OCI-LY7 (cell line): ENCODE data around the gene TRIAP1. TPM values are rescaled to one million over a fixed set of nuclear protein-coding genes. Genes with fewer than 3 reads are reported as not detected.

Experiments used
- BruUV-seq: library from RNA; stranded (reverse); fragments of 400-500 nt; replicated peaks from 2 replicates; lab custom pipeline; 2021; lab: Mats Ljungman, UMichigan
- CTCF ChIA-PET: fragments of 300-600 bp; sonication (Branson Sonifier 250); formaldehyde crosslinking; loops from one replicate; lab custom pipeline; 2022; ENCODE audit warnings: antibody characterized with exemption; ENCODE audit not compliant: unreplicated experiment; lab: Charles Lee
- POLR2A ChIA-PET: fragments of 300-600 bp; sonication (Branson Sonifier 250); formaldehyde crosslinking; loops from one replicate; lab custom pipeline; 2022; ENCODE audit warnings: antibody characterized with exemption; lab: Charles Lee
- DNase-seq: peaks from one replicate; pipeline ENCODE4 v3.0.0-alpha.2; 2015; ENCODE audit warnings: low spot score
- H2AFZ ChIP-seq: fragments of 200-600 bp; sonication (generic), shearing (Covaris generic); 2 replicates; pipeline ENCODE4 v1.6.1; 2014; ENCODE audit warnings: mild to moderate bottlenecking, antibody characterized with exemption, low read length, moderate library complexity
- H3K27ac ChIP-seq: fragments of 200-600 bp; sonication (generic); 2 replicates; pipeline ENCODE4 v1.5.1; 2014; ENCODE audit warnings: mixed run types, low read depth, mild to moderate bottlenecking, moderate library complexity, low read length, inconsistent platforms; ENCODE audit not compliant: poor library complexity, severe bottlenecking
- H3K36me3 ChIP-seq: fragments of 200-600 bp; sonication (generic); 2 replicates; pipeline ENCODE4 v1.6.1; 2014; ENCODE audit warnings: mild to moderate bottlenecking, antibody characterized with exemption, low read length, moderate library complexity, mixed read lengths; ENCODE audit not compliant: insufficient read depth
- H3K4me1 ChIP-seq: fragments of 200-600 bp; sonication (generic); 2 replicates; pipeline ENCODE4 v1.5.1; 2014; ENCODE audit warnings: mild to moderate bottlenecking, low read length; ENCODE audit not compliant: insufficient read depth, poor library complexity, severe bottlenecking
- H3K4me2 ChIP-seq: fragments of 200-600 bp; sonication (generic); 2 replicates; pipeline ENCODE4 v1.6.1; 2014; ENCODE audit warnings: mild to moderate bottlenecking, low read length
- H3K4me3 ChIP-seq: fragments of 200-600 bp; sonication (generic); 2 replicates; pipeline ENCODE4 v1.5.1; 2014; ENCODE audit warnings: mild to moderate bottlenecking, low read depth, low read length; ENCODE audit not compliant: poor library complexity, severe bottlenecking
- H3K79me2 ChIP-seq: fragments of 200-600 bp; sonication (generic); 2 replicates; pipeline ENCODE4 v1.6.1; 2016; ENCODE audit warnings: low read depth, mild to moderate bottlenecking, low read length, moderate library complexity, mixed read lengths; ENCODE audit not compliant: insufficient read depth
- H3K9me2 ChIP-seq: fragments of 200-600 bp; sonication (generic); 2 replicates; pipeline ENCODE4 v1.6.1; 2016; ENCODE audit warnings: mild to moderate bottlenecking, low read length, mixed read lengths; ENCODE audit not compliant: insufficient read depth
- H3K9me3 ChIP-seq: fragments of 200-600 bp; sonication (generic); 2 replicates; pipeline ENCODE4 v1.6.1; 2014; ENCODE audit warnings: mild to moderate bottlenecking, mixed run types, low read length, mixed read lengths
- H4K20me1 ChIP-seq: fragments of 200-600 bp; sonication (generic); 2 replicates; pipeline ENCODE4 v1.6.1; 2014; ENCODE audit warnings: mild to moderate bottlenecking, antibody characterized with exemption, low read length, moderate library complexity, mixed read lengths; ENCODE audit not compliant: insufficient read depth
- EZH2phosphoT487 ChIP-seq: fragments of 200-600 bp; sonication (generic); IDR thresholded peaks from 2 replicates; pipeline ENCODE4 v1.6.1; 2018; ENCODE audit warnings: low read depth, borderline replicate concordance, mild to moderate bottlenecking, mixed run types, antibody characterized with exemption, low read length, moderate library complexity, mixed read lengths
- intact Hi-C: fragments of 100-400 bp; cut with micrococcal nuclease; formaldehyde crosslinking; loops from one replicate; pipeline ENCODE4 v1.10.0; 2022; ENCODE audit not compliant: unreplicated experiment
- total RNA-seq, 2 experiments: library from RNA; depleted of rRNA in 1 of 2; stranded (reverse); fragments of >200 nt in 1 of 2; shearing (Covaris generic) in 1 of 2; gene quantifications; 2 replicates each; pipeline ENCODE4 v1.2.3, GENCODE V29; 2014 to 2022
- TF ChIP-seq, protein P1 (sequence below): fragments of 200-600 bp; sonication (generic); conservative IDR thresholded peaks from 2 replicates; pipeline ENCODE4 v1.5.1; 2014; ENCODE audit warnings: mild to moderate bottlenecking, antibody characterized with exemption, low read length, moderate library complexity, mixed read lengths

TRIAP1 gene
- total RNA-seq, 2 experiments from 2014 or later = 23.9 to 25.9 TPM

DNA sequence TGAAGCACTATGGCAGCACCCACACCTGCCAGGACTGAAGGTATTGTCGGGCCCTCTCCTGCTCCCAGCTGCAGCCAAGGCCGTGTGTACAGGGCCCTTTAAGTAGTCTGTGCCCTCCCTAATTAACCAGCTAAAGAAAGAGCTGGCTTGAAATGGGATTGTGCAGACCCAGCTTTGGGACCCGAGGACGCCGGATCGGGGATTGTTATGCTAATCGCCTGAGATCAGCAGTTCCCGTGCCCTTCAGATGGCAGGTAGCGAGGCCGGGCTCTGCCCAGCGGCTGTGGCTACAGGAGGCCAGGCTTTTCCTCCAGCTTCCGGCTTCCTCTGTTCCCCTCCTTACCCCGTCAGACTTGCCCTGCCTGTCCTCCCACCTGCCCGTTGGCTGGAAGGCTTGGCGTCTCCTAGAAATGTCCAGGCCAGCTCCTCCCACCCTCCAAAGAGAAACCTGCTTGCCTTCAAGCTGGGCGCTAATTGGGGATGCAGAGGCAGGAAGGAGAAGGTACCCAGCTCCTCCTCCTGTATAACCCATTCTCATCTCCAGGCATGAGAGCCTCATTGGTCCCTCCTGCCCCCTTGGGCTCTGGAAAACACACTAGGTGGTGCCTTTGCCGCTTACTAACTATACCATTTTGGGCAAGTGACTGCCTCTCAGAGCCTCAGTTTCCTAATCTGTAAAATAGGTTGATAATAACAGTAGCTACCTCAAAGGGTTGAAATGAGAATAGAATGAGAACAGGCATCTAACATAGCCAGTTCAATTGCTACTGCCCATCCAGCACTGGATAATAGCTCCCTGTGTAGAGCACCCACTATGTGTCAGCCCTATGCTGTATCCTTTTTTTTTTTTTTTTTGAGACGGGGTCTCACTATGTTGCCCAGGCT is 51.5 kb downstream of the TRIAP1 start:
- BruUV-seq = no TSS peak
- ChIA-PET POLR2A (interaction anchor here (0.5 kb wide), 1 partner anchor 34 kb away, joined by 3 read pairs; no protein-coding TSS in a partner anchor), CTCF (no interaction called here)
- no peak for TF ChIP-seq EZH2phosphoT487
- TF ChIP-seq, protein P1, sequence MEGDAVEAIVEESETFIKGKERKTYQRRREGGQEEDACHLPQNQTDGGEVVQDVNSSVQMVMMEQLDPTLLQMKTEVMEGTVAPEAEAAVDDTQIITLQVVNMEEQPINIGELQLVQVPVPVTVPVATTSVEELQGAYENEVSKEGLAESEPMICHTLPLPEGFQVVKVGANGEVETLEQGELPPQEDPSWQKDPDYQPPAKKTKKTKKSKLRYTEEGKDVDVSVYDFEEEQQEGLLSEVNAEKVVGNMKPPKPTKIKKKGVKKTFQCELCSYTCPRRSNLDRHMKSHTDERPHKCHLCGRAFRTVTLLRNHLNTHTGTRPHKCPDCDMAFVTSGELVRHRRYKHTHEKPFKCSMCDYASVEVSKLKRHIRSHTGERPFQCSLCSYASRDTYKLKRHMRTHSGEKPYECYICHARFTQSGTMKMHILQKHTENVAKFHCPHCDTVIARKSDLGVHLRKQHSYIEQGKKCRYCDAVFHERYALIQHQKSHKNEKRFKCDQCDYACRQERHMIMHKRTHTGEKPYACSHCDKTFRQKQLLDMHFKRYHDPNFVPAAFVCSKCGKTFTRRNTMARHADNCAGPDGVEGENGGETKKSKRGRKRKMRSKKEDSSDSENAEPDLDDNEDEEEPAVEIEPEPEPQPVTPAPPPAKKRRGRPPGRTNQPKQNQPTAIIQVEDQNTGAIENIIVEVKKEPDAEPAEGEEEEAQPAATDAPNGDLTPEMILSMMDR = no peak
- Histone ChIP-seq H3K4me1 (no peaks in the 10 kb centered on the region), H3K27ac (no peak overlapping the region), H4K20me1 (no peaks in the 10 kb centered on the region), H2AFZ (no peak overlapping the region), H3K4me3 (no peak overlapping the region), H3K9me2 (no peaks in the 10 kb centered on the region), H3K36me3 (no peaks in the 10 kb centered on the region), H3K79me2 (no peaks in the 10 kb centered on the region), H3K9me3 (no peaks in the 10 kb centered on the region), H3K4me2 (no peak overlapping the region)
- DNase-seq = no peak
- intact Hi-C loops = no loop called here

Other genes starting within 250 kb of the TRIAP1 start
- gene RPLP0, start 245.3 kb downstream of the TRIAP1 start, total RNA-seq (2014; rRNA removed; shearing (Covaris generic)) = 5,868 and 6,057 TPM in 2 replicates
- gene RPLP0, start 245.3 kb downstream of the TRIAP1 start, total RNA-seq (2022) = 2,996 and 3,206 TPM in 2 replicates
- gene PXN, start 180.7 kb downstream of the TRIAP1 start, total RNA-seq (2014; rRNA removed; shearing (Covaris generic)) = 5.5 and 8.6 TPM in 2 replicates
- gene PXN, start 180.7 kb downstream of the TRIAP1 start, total RNA-seq (2022) = 22.9 and 25.9 TPM in 2 replicates
- under 0.01 TPM in 1 of 2 replicates, not detected in the other for gene RNU4-2, start 154.5 kb downstream of the TRIAP1 start, total RNA-seq (2014; rRNA removed; shearing (Covaris generic))
- 1,646 and 3,315 TPM in 2 replicates for gene RNU4-2, start 154.5 kb downstream of the TRIAP1 start, total RNA-seq (2022)
- gene RNU4-1, start 153.1 kb downstream of the TRIAP1 start, total RNA-seq (2014; rRNA removed; shearing (Covaris generic)) = under 0.01 TPM in 1 of 2 replicates, not detected in the other
- gene RNU4-1, start 153.1 kb downstream of the TRIAP1 start, total RNA-seq (2022) = 1,670 and 3,289 TPM in 2 replicates
- gene SIRT4, start 144.1 kb downstream of the TRIAP1 start, total RNA-seq (2014; rRNA removed; shearing (Covaris generic)) = 0.54 and 2.1 TPM in 2 replicates
- 1.4 and 2.2 TPM in 2 replicates for gene SIRT4, start 144.1 kb downstream of the TRIAP1 start, total RNA-seq (2022)
- not detected in 2 replicates for gene PLA2G1B, start 118.6 kb downstream of the TRIAP1 start, total RNA-seq (2014; rRNA removed; shearing (Covaris generic))
- not detected in 2 replicates for gene PLA2G1B, start 118.6 kb downstream of the TRIAP1 start, total RNA-seq (2022)
- not detected in 2 replicates for gene MSI1, start 77.2 kb downstream of the TRIAP1 start, total RNA-seq (2014; rRNA removed; shearing (Covaris generic))
- gene MSI1, start 77.2 kb downstream of the TRIAP1 start, total RNA-seq (2022) = not detected in 2 replicates
- gene COX6A1, start 8.3 kb downstream of the TRIAP1 start, total RNA-seq (2014; rRNA removed; shearing (Covaris generic)) = 543 and 591 TPM in 2 replicates
- 449 and 453 TPM in 2 replicates for gene COX6A1, start 8.3 kb downstream of the TRIAP1 start, total RNA-seq (2022)
- 36.1 and 37.6 TPM in 2 replicates for gene GATC, start 60 bp upstream of the TRIAP1 start, total RNA-seq (2014; rRNA removed; shearing (Covaris generic))
- 34.6 and 35.8 TPM in 2 replicates for gene GATC, start 60 bp upstream of the TRIAP1 start, total RNA-seq (2022)
- gene SRSF9, start 23.4 kb upstream of the TRIAP1 start, total RNA-seq (2014; rRNA removed; shearing (Covaris generic)) = 181 and 203 TPM in 2 replicates
- 281 and 295 TPM in 2 replicates for gene SRSF9, start 23.4 kb upstream of the TRIAP1 start, total RNA-seq (2022)
- gene DYNLL1, start 49.7 kb upstream of the TRIAP1 start, total RNA-seq (2014; rRNA removed; shearing (Covaris generic)) = 354 and 400 TPM in 2 replicates
- 296 and 321 TPM in 2 replicates for gene DYNLL1, start 49.7 kb upstream of the TRIAP1 start, total RNA-seq (2022)
- 29.4 and 40.9 TPM in 2 replicates for gene COQ5, start 82.8 kb upstream of the TRIAP1 start, total RNA-seq (2014; rRNA removed; shearing (Covaris generic))
- 48.8 and 49.5 TPM in 2 replicates for gene COQ5, start 82.8 kb upstream of the TRIAP1 start, total RNA-seq (2022)
- 52.2 and 66.3 TPM in 2 replicates for gene RNF10, start 88.0 kb upstream of the TRIAP1 start, total RNA-seq (2014; rRNA removed; shearing (Covaris generic))
- 150 TPM in 2 replicates for gene RNF10, start 88.0 kb upstream of the TRIAP1 start, total RNA-seq (2022)
- 65.8 and 73.4 TPM in 2 replicates for gene POP5, start 135.0 kb upstream of the TRIAP1 start, total RNA-seq (2014; rRNA removed; shearing (Covaris generic))
- gene POP5, start 135.0 kb upstream of the TRIAP1 start, total RNA-seq (2022) = 61.8 and 61.9 TPM in 2 replicates
- 0.18 and 0.79 TPM in 2 replicates for gene CABP1, start 194.2 kb upstream of the TRIAP1 start, total RNA-seq (2014; rRNA removed; shearing (Covaris generic))
- gene CABP1, start 194.2 kb upstream of the TRIAP1 start, total RNA-seq (2022) = 2.4 and 3.8 TPM in 2 replicates
- 69.7 and 74.1 TPM in 2 replicates for gene MLEC, start 240.8 kb upstream of the TRIAP1 start, total RNA-seq (2014; rRNA removed; shearing (Covaris generic))
- 82.4 and 101 TPM in 2 replicates for gene MLEC, start 240.8 kb upstream of the TRIAP1 start, total RNA-seq (2022)